T-helper 22 cell (primary cell): ENCODE data around the gene GREB1L.
"Not testable (repeated sequence)": the region's sequence is repeated elsewhere in the genome, so short reads cannot be mapped to it uniquely, and the experiment has no call there.

Source experiments
- DNase-seq: peaks from one replicate; pipeline ENCODE4 v3.0.0-alpha.2; 2020; ENCODE audit warnings: low read depth

The GREB1L gene

DNA sequence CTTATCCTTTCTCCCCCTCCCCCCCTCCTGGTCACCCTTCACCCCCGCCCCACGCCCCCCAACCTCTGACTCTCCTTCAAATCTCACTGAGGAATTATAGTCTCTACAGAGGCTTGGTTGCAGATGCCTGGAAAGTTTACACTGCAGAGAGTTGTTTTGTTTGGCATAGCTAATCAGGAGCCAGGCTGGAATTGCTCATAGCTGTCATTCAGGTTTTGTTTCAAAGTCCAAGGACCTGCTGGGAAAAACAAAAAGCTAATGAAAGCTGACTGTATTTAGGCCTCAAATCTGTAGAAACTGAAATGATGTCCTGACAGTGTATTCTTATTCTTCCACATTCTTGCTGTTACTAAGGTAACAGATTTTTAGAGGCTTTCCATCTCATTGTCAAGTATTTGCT lies 22.6 kb downstream of the GREB1L start:
- no peak for DNase-seq

GRCh38 chr18:21265971-21266673 lies 24.1 kb downstream of the GREB1L start:
- DNase-seq: no peak

DNA sequence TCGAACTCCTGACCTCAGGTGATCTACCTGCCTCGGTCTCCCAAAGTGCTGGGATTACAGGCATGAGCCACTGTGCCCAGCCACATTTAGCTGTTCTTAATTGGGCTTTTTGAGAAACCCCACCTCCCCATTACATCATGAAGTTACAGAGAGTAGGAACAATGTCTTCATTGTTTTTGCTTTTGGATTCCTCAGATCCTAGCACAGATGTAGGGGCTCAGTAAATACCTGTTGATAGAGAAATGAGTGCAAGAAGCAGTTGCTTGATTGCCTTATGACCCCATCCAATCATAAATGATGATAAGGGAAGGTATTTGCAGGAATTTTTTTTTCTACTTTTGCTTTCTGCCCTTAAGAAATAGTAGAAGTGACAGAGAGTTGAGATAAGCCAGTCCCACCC lies 25.4 kb downstream of the GREB1L start:
- no peak for DNase-seq

DNA sequence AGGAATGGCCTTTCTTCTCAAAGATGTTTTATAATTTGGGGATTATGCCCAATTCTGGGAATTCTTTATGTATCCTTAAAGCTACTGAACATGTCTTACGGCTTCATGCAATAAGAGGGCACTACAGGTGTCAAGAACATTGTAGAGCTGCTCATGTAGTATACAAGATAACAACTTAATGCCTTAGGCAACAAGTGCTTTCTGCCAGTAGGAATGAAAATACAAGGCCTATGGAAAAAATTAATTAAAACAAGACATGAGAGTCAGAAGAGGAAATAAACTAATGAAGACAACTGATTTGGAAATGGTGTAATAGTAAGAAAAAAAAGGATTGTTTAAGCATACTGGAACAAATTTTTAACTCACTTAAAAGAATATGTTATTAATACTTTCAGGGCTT lies 27.3 kb downstream of the GREB1L start:
- DNase-seq: no peak

- no peak for DNase-seq
These were observed 28.4 kb downstream of the GREB1L start for GRCh38 chr18:21270453-21270852.

DNA sequence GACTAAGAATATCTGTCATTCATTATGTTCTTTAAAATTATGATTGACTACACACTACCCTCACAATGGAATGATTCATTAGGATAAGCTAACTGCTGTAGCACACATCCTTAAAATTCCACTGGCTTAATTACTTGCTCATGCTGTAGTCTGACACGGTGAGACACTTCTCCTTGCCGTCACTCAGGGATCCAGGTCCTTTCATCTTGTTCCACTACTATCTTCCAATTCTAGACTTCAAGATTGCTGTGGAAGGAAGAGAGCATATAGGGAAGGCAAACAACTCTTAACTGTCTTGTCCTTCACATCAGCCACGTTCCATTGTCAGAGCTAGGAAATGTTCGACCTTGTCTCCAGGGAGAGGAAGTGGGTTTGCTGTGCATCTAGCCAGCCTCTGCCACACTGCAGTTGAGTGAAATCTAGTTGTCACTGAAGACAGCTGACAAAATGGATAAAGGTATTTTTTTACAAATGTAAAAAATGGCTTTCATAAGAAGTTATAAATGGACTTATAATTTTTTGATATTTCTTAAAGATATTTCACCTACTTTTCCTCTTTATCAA lies 30.1 kb downstream of the GREB1L start:
- DNase-seq: no peak

- DNase-seq: no peak
These were observed 31.5 kb downstream of the GREB1L start for GRCh38 chr18:21273568-21273967.

DNA sequence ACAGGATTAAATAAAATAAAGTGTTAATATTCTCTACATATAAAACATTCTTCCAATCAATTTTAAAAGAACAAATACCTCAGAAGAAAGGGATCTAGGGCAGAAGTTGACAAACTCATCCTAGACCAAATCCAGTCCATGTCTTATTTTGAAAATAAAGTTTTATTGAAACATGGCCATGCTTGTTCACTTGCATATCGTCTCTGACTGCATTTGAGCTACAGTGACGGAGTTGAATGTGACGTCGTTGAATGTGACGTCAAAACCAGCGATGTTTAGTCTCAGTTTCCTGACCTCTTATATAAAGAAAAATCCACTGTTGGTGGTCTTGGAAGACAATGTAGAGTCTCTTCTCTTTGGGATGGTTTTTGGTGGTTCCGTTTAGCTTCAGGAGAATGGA lies 33.6 kb downstream of the GREB1L start:
- DNase-seq: no peak

DNA sequence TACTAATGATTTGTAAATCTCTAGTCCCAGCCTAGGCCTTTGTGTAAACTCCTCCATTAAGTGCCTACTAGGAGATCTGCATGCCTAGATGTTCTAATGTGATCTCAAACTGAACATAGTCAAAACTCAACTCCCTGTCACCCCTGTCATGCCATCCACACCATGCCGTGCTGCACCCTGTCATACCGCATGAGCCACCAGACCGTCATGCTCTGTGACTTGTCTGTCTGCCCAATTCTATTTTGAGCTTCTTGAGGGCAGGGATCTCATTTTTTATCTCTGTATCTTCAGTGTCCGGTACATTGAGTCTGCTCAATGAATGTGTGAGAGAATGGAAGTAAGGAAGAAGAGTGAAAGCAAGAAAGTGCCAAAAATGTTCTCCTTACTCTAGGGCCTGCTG lies 35.5 kb downstream of the GREB1L start:
- no peak for DNase-seq

GRCh38 chr18:21278218-21278617 lies 36.2 kb downstream of the GREB1L start:
- DNase-seq: not testable (repeated sequence)

- DNase-seq: no peak
These were observed 39.6 kb downstream of the GREB1L start for GRCh38 chr18:21281603-21282002.

DNA sequence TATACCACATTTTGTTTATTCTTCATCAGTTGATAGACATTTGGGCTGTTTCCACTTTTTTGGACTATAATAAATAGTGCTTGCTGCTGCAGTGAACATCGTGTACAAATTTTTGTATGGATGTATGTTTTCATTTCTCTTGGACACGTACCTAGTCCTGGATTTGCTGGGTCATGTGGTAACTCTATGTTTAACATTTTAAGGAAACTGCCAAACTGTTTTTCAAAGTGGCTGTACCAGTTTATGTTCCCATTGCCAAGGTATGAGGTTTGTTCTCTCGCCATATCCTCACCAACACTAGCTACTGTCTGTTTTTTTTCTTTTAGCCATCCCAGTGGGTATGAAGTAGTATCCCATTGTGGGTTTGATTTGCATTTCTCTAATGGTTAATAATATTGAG lies 42.5 kb downstream of the GREB1L start:
- no peak for DNase-seq

DNA sequence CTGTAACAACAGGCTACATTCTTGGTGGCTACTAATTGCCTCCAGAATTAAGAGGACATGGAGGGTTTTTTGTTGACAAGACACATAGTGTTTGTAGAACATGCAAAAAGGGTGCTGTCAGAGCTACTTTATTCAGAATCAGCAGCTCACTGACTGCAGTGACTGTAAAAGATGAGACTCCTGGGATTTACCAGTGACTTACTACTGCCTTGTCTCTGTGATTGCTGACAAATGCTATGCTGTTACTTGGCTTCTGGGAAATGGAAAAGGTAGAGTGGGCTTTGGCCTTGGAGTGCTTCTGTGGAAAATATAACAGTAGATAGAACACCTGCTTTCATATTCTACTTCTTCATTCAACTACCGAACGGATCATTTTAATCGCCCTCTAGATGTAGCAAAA lies 47.8 kb downstream of the GREB1L start:
- DNase-seq: no peak

GRCh38 chr18:21291106-21291505 lies 49.1 kb downstream of the GREB1L start:
- no peak for DNase-seq

GRCh38 chr18:21293479-21293878 lies 51.4 kb downstream of the GREB1L start:
- DNase-seq: no peak

DNA sequence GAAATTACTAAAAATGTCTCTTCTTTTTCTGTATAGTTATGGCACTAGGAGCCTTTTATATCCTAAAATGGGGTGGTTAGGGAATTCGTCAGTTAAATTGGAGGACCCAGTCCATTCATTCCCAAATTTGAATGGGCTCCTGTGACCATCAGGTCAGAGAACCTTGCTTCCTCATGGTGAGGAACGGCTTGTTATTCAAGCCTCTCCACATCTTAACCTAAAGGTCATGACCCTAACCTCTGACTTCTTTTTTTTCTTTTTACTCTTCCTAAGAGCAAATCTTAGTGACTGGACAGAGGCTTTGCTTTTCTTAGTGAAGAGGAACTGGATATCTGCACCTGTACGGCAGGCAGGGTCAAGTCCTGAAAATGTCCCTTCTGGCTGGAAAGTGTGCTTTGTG lies 53.1 kb downstream of the GREB1L start:
- DNase-seq: no peak

DNA sequence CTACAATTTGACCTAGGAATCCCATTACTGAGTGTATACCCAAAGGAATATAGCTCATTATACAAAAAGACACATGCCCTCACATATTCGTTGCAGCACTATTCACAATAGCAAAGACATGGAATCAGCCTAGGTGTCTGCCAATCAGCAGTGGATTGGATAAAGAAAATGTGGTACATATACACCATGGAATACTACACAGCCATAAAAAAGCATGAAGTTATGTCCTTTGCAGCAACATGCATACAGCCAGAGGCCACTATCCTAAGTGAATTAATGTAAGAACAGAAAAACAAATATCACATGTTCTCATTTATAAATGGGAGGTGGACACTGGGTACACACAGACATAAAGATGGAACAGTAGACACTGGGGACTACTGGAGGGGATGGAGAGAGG lies 54.0 kb downstream of the GREB1L start:
- DNase-seq: no peak

DNA sequence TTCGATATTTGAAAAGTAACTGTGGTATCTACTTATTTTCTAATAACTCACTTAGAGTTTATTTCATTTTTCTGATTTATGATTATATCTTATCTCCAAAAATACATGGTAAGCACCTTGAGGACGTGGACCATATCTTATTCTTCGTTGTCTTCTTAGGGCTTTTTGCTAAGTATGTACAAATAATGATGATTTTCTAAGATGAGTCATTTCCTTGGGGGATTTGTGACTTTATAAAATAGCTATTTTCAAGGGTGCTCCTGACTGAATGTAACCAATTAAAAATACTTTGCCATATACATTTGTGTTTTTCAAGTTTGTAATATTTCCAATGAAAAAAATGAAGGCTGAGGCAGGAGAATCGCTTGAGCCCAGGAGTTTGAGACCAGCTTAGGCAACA lies 56.3 kb downstream of the GREB1L start:
- DNase-seq: no peak

DNA sequence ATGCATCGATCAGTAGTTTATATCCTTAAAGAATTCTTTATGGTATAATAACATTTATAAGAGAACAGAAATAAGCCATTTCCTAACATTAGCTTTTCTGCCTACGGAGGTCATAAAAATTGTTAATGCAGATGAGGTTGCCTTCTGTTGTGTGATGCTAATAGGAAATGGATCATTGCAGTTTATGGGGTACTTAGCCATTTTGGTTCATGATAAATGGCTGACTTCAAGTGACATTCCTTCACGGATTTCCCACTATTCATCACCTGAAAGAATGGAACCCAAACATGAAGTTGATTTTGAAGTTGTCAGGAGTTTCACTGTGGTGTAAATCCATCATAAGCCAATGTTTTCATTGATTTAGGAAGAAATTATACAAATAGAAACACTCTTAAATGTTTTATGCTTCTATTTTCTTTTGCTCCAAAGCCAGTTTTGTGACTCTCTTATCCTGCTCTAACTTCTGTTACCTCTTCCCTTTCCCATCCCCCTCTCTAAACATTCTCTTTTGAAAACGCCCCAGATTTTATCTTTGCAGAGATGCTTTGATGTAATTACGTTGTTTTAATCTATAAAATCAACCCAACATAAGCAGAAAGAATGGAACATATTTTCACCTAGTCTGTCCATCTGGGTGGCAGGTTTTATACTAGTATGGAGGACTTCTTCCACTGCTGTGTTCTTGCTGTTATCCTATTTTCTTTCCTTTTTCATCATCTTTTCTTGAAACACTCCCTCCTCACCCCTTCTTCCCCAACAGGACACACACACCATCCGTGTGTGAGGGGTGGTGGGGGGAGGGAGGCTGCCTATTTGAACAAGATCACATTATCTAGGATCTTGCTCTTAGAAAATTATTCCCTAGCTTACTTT lies 58.2 kb downstream of the GREB1L start:
- no peak for DNase-seq

GRCh38 chr18:21300908-21301200 lies 58.8 kb downstream of the GREB1L start:
- DNase-seq: no peak

GRCh38 chr18:21303445-21303844 lies 61.4 kb downstream of the GREB1L start:
- no peak for DNase-seq

DNA sequence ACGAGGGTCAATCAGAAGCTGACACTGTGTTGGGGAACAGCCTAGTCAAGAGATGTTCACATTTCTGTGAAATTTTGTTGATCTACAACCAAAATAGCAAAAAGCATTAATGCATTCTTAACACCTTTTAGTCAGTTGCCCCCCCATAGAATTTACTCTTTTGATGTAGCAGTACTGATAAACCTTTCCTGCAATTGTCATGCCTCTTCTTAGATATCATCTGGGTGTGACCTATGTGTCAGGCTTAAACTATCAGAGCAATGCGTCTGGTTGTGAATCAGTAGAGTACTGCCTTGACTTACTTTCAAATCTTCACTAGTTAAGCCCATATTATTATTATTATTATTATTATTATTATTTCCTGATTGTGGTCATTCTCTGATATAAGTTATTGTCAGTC lies 61.9 kb downstream of the GREB1L start:
- no peak for DNase-seq

DNA sequence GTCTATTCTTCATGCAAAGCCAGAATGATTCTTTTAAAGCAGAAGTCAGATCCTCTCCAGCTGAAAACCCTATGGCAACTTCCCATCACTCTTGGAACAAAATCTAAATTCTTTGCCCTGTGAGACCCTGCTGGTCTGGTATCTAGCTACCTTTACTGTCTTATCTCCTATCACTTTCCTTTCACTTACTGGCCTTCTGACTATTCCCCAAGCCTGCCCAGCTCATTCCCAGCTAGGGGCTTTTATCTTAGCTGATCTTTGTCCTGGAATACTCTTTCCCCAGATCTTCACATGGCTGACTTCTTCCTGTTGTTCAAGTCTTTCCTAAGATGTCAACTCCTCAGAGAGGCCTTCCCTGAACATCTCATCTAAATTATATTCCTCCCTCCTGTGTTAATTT lies 63.6 kb downstream of the GREB1L start:
- DNase-seq: no peak

GRCh38 chr18:21306368-21306767 lies 64.3 kb downstream of the GREB1L start:
- DNase-seq: no peak
